Posterior cingulate gyrus (tissue), 11 donors: ENCODE measurements around the gene TRERF1.

Experiments
- DNase-seq, 10 donors: peaks; one replicate each; pipeline versions ENCODE4 v3.0.0 to v3.0.0-alpha.2; 2020 to 2021; ENCODE audit warnings: mixed read lengths in 3 of 10
- intact Hi-C: fragments of 100-400 bp; cut with DNase I; formaldehyde crosslinking; loops from one replicate; pipeline ENCODE4 v1.15.1; 2023

TRERF1 gene

DNA sequence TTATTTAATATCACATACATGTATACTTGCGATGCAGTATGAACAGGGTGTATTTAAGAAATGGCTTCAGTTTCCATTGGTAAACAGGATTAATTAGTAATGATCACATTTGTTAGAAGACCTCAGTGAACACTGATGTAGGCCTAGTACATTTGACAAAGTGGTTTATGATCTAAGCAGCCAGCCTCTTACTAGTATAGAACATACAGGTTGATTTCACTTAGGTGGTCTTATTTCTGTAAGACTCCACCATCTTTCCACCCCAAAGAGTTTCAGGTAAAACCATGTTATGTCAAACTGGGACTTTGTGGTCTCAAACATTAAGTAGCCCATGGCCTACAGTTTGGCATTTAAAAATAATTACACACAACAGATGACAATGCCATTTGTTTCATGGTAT is 213.9 kb downstream of the TRERF1 start:
- intact Hi-C loops = no loop called here
- DNase-seq = no peak

GRCh38 chr6:42236682-42237473 is 214.8 kb downstream of the TRERF1 start:
- intact Hi-C loops = no loop called here
- DNase-seq = no peak

GRCh38 chr6:42236030-42236429 is 215.7 kb downstream of the TRERF1 start:
- intact Hi-C loops = no loop called here

DNA sequence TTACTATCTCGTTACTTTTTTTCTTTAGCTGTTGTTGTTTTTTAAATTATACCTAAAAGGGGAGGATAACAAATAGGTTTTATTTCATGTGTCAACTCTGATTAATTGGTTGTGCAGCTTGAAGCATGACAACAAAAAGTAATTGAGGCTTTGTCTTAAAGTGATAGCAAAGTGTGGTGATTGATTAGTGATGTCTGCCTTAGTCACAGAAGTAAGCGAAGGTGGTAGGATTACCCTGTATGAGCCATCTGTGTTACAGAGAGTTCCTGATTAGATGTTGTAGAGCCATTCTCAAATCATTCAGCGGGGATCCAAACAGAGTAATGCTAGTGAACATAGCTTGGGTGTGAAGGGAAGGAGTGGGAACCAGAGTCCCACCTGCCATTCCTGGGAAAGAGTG is 219.7 kb downstream of the TRERF1 start:
- DNase-seq = no peak

More at GRCh38 chr6:42236030-42236429, 215.7 kb downstream of the TRERF1 start:
- peak in 1 of 10 donors; percentile 52 for DNase-seq

GRCh38 chr6:42230345-42231321 is 221.1 kb downstream of the TRERF1 start:
- no peak for DNase-seq

More for the DNA sequence above, 219.7 kb downstream of the TRERF1 start:
- intact Hi-C loops = no loop called here

DNA sequence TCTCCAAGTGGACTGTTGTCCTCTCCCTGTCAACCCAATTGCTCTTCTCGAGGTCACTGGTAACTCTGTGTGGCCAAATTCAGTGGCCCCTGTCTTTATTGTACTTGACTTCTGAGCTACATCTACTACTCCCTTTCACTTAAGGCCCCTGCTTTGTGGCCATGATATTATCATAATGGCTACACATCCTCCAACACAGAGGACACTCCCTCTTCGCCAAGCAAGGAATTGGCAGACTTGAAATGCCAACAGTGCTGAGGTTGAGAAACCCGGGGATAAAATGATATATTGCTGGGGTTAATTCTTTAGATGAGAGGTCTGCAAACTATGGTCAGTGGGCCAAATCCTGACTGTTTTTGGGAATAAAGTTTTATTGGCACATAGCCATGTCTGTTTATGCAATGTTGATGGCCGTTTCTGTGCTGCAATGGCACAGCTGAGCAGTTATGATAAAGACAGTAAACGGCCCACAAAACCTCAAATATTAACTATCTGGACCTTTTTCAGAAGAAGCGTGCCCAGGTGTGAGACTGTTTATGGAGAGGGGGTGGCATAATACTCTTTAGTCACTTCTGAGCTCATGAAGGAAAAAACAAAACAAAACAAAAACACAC is 222.1 kb downstream of the TRERF1 start:
- intact Hi-C loops = no loop called here
- DNase-seq = no peak

More at GRCh38 chr6:42230345-42231321, 221.1 kb downstream of the TRERF1 start:
- intact Hi-C loops = no loop called here

- intact Hi-C loops = no loop called here
- DNase-seq = no peak
Measured at GRCh38 chr6:42228305-42228704, 223.4 kb downstream of the TRERF1 start.

- no peak for DNase-seq
- intact Hi-C loops = no loop called here
Measured at GRCh38 chr6:42227173-42227850, 224.4 kb downstream of the TRERF1 start.

- no peak for DNase-seq
- intact Hi-C loops = no loop called here
Measured at GRCh38 chr6:42226645-42227143, 225.0 kb downstream of the TRERF1 start.

- intact Hi-C loops = no loop called here
- DNase-seq = no peak
Measured at GRCh38 chr6:42226161-42226611, 225.5 kb downstream of the TRERF1 start.

DNA sequence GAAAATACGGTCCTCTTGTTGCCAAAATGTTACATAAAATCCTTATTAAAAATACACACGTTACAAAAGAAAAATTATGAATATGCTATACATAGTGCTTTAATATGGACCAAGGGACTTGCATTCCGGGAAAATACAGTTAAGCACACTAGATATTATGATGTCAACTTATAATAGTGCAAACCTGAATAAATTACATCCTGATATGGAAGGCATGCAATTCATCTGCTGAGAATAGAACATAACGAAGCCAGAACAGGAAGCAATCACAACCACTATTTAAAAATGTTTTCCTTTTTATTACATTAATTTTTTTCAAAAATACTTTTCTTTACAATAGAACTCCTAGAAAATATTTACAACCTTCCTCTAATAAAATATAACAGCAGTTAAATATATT is 226.3 kb downstream of the TRERF1 start:
- intact Hi-C loops = no loop called here
- no peak for DNase-seq

GRCh38 chr6:42225029-42225339 is 226.7 kb downstream of the TRERF1 start:
- intact Hi-C loops = no loop called here
- DNase-seq = no peak

DNA sequence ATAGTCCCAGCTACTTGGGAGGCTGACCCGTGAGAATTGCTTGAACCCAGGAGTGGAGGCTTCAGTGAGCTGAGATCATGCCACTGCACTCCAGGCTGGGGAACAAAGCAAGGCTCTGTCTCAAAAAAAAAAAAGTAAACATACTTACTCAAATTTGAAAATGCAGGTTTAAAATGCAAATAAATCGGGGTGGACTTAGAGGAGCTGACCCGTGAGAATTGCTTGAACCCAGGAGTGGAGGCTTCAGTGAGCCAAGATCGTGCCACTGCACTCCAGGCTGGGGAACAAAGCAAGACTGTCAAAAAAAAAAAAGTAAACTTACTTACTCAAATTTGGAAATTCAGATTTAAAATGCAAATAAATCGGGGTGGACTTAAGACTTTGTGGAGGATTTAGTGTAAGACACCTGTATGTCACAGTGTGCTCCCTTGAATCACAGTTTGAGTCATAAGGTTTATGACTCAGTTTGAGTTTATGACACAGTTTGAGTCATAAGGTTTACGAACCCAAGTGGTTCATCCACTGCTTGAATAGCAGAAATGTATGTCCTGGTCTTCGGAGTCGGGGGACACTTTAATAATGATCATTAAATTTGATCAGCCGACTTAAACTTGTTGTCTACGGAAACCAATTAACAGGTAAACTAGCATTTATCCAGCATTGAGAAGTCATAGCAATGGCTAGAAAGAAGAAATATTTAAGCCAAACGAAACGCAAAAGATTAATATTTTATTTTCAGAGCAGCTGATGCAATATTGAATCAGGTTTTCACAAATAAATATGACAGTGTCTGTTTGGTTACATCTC is 227.3 kb downstream of the TRERF1 start:
- intact Hi-C loops = no loop called here
- no peak for DNase-seq

- intact Hi-C loops = no loop called here
- DNase-seq = no peak
Measured at GRCh38 chr6:42222448-42222847, 229.3 kb downstream of the TRERF1 start.

DNA sequence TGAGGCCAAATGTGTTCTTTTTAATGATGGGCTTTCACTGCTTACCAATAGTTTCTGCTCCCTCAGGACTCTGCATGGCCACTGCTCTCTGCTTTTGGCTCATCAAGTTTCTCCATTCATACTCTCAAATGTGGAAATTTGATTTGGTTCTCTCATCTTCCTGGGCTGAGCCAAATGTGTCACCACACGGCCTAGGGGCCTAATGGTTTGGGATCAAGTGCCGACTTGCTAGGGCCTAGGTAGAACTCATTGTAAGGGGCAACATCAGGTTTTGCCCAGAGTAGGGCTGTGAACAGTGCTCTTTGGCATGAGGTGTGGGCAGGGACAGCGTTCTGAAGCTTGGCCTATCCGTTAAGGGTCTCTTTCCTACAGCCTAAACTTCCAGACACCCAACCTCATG is 230.2 kb downstream of the TRERF1 start:
- intact Hi-C loops = no loop called here
- DNase-seq = no peak

GRCh38 chr6:42220807-42221206 is 230.9 kb downstream of the TRERF1 start:
- DNase-seq = no peak
- intact Hi-C loops = no loop called here

DNA sequence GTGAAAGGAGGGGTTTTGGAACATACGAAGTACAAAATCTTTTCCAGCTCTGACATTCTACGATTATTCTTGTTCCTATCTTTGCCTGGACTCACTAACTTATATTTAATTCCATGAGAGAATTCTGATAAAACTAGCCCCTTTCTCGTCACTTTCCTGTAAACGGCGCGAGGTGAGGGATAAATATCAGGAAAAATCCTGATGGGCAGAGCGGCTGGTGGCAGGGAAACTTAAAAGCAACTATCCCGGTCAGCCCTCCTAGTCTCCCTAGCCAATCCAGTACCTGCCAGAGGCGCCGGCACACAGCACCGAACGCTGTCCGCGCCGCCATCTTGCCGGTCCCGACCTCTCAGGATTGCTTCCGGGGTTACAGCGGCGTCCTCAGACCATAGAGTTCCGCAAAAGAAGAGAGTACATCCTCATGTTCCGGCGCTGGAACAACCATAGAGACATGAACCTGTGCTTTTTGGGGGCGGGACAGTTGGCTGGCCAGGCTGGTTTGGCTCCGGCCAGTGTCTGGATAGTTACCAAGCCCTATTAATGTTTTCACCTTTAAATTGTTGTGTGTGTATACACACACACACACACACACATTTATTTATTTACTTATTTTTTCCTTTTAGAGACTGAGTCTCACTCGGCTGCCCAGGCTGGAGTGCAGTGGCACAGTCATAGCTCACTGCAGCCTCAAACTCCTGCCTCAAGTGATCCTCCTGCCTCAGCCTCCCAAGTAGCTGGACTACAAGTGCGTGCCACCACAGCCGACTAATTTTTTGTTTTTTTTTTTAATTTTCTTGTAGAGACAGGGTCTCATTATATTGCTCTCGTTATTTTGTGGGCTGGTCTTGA is 234.0 kb downstream of the TRERF1 start, which contains the start of gene MRPS10:
Gene MRPS10, minus strand, starts transcription at position 343 of the 849 bp plus-strand sequence. Its CDS starts 12 bp downstream, at position 331.
- intact Hi-C loops = loop anchor here (5.0 to 10.0 kb wide), 5 partner anchors 143 to 433 kb away; partner anchors contain the start of genes BYSL, MED20, PRICKLE4 and TAF8
- DNase-seq = peak; percentile 87 to 99 (median 94)

DNA sequence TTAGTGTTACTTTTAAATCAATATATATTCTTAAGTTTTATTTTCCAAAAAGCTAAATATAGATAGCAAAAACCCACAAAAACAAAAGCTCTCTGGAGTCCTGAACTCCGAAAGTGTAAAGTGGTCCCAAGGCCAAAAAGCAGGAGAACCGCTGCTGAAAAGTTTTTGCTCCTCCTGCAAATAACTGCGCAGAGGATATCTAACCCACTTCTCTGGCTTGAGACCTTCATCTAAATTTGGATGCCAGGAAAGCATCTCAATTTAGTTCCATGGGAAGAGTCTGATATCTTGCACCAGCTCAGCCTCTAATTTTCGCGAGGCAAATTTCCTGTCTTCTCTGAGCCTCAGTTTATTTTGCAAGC is 234.6 kb downstream of the TRERF1 start:
- DNase-seq = no peak
- intact Hi-C loops = loop anchor here (5.0 to 10.0 kb wide), 5 partner anchors 142 to 432 kb away; partner anchors contain the start of genes BYSL, MED20, PRICKLE4 and TAF8
